IMR-90 (cell line): ENCODE measurements around the gene TCF25. TPM values are rescaled to one million over a fixed set of nuclear protein-coding genes. Genes with fewer than 3 reads are reported as not detected.

Experiments
- ATAC-seq: fragments of 200-7000 bp; cut with Tn5 transposase; 2 replicates; pipeline ENCODE4 v1.9.1; 2020; ENCODE audit warnings: low read depth, mild to moderate bottlenecking, moderate library complexity
- BruUV-seq: library from RNA; stranded (reverse); fragments of 400-500 nt; replicated peaks from 2 replicates; lab custom pipeline; 2021; lab: Mats Ljungman, UMichigan
- CTCF ChIA-PET: fragments of 300-600 bp; formaldehyde crosslinking; extraction: SDS; loops from one replicate; lab custom pipeline; 2021; ENCODE audit warnings: antibody characterized with exemption; lab: Yijun Ruan, JAX
- POLR2A ChIA-PET: fragments of 300-600 bp; sonication (Branson Sonifier 250); formaldehyde crosslinking; loops from one replicate; lab custom pipeline; 2022; ENCODE audit warnings: antibody characterized with exemption; ENCODE audit not compliant: unreplicated experiment; lab: Charles Lee
- DNase-seq: peaks from one replicate; pipeline ENCODE4 v3.0.0; 2013
- H2AFZ ChIP-seq: replicated peaks from 2 replicates; pipeline ENCODE3; 2013; ENCODE audit warnings: low read length, mild to moderate bottlenecking; ENCODE audit not compliant: poor library complexity
- H2AK5ac ChIP-seq: 2 replicates; pipeline ENCODE4 v1.6.1; 2013; ENCODE audit warnings: low read depth, low read length, inconsistent platforms
- H2AK9ac ChIP-seq: replicated peaks from 2 replicates; pipeline ENCODE3; 2013; ENCODE audit warnings: mild to moderate bottlenecking, low read depth, low read length, moderate library complexity; ENCODE audit not compliant: poor library complexity
- H2BK120ac ChIP-seq: 2 replicates; pipeline ENCODE4 v1.6.1; 2013; ENCODE audit warnings: low read depth, low read length, inconsistent platforms
- H2BK15ac ChIP-seq: 3 replicates; pipeline ENCODE4 v1.6.1; 2013; ENCODE audit warnings: low read depth, low read length, inconsistent platforms
- H2BK20ac ChIP-seq: 2 replicates; pipeline ENCODE4 v1.6.1; 2013; ENCODE audit warnings: low read depth, mild to moderate bottlenecking, inconsistent platforms, low read length, moderate library complexity
- H2BK5ac ChIP-seq: 2 replicates; pipeline ENCODE4 v1.6.1; 2013; ENCODE audit warnings: mild to moderate bottlenecking, low read depth, low read length, inconsistent platforms; ENCODE audit not compliant: poor library complexity, severe bottlenecking
- H3K14ac ChIP-seq: replicated peaks from 2 replicates; pipeline ENCODE4 v1.6.1; 2013; ENCODE audit warnings: low read depth, low read length, inconsistent platforms
- H3K18ac ChIP-seq: 2 replicates; pipeline ENCODE4 v1.6.1; 2013; ENCODE audit warnings: low read depth, low read length, control low read depth
- H3K23ac ChIP-seq: 2 replicates; pipeline ENCODE4 v1.6.1; 2013; ENCODE audit warnings: low read depth, low read length, inconsistent platforms
- H3K27ac ChIP-seq: 2 replicates; pipeline ENCODE4 v1.5.1; 2013; ENCODE audit warnings: mild to moderate bottlenecking, control low read depth, low read length; ENCODE audit not compliant: insufficient read depth
- H3K27me3 ChIP-seq: 2 replicates; pipeline ENCODE4 v1.6.1; 2013; ENCODE audit warnings: low read length; ENCODE audit not compliant: control insufficient read depth, insufficient read depth
- H3K36me3 ChIP-seq: 2 replicates; pipeline ENCODE4 v1.6.1; 2013; ENCODE audit warnings: low read length, mixed read lengths; ENCODE audit not compliant: control insufficient read depth, insufficient read depth
- H3K4ac ChIP-seq: 2 replicates; pipeline ENCODE4 v1.6.1; 2013; ENCODE audit warnings: low read depth, low read length, inconsistent platforms
- H3K4me1 ChIP-seq: 2 replicates; pipeline ENCODE4 v1.6.1; 2013; ENCODE audit warnings: low read length, mixed read lengths; ENCODE audit not compliant: control insufficient read depth, insufficient read depth
- H3K4me2 ChIP-seq: 2 replicates; pipeline ENCODE4 v1.6.1; 2013; ENCODE audit warnings: low read depth, mild to moderate bottlenecking, control low read depth, low read length, moderate library complexity
- H3K4me3 ChIP-seq: 2 replicates; pipeline ENCODE4 v1.5.1; 2013; ENCODE audit warnings: low read depth, mild to moderate bottlenecking, control low read depth, low read length, moderate library complexity; ENCODE audit not compliant: insufficient read depth
- H3K56ac ChIP-seq: 2 replicates; pipeline ENCODE4 v1.6.1; 2013; ENCODE audit warnings: low read length, inconsistent platforms; ENCODE audit not compliant: insufficient read depth; ENCODE audit errors: extremely low read depth
- H3K79me1 ChIP-seq, 2 experiments: 2 replicates each; pipeline ENCODE4 v1.6.1; 2013; ENCODE audit warnings: low read length in 2 of 2, inconsistent platforms in 1 of 2, low read depth in 1 of 2
- H3K9ac ChIP-seq: 2 replicates; pipeline ENCODE4 v1.6.1; 2013; ENCODE audit warnings: low read depth, low read length, control low read depth
- H3K9me1 ChIP-seq: 2 replicates; pipeline ENCODE4 v1.6.1; 2013; ENCODE audit warnings: low read length, inconsistent platforms; ENCODE audit not compliant: insufficient read depth
- H3K9me3 ChIP-seq: 2 replicates; pipeline ENCODE4 v1.6.1; 2013; ENCODE audit warnings: low read length; ENCODE audit not compliant: control insufficient read depth, insufficient read depth
- H4K20me1 ChIP-seq: 2 replicates; pipeline ENCODE4 v1.6.1; 2013; ENCODE audit warnings: low read length, inconsistent platforms; ENCODE audit not compliant: insufficient read depth
- H4K5ac ChIP-seq: 2 replicates; pipeline ENCODE4 v1.6.1; 2013; ENCODE audit warnings: mild to moderate bottlenecking, low read depth, low read length, control low read depth
- H4K8ac ChIP-seq, 2 experiments: 2 replicates each; pipeline ENCODE4 v1.6.1; 2013; ENCODE audit warnings: low read depth in 2 of 2, low read length in 2 of 2, control low read depth in 1 of 2, inconsistent platforms in 1 of 2
- H4K91ac ChIP-seq: 2 replicates; pipeline ENCODE4 v1.6.1; 2013; ENCODE audit warnings: low read depth, low read length, inconsistent platforms; ENCODE audit not compliant: insufficient read depth
- CHD1 ChIP-seq: IDR thresholded peaks from 2 replicates; pipeline ENCODE4 v1.6.1; 2012; ENCODE audit warnings: low read depth, low read length, improper control_type of control experiment
- FOS ChIP-seq: fragments of 150-350 bp; IDR thresholded peaks from 2 replicates; pipeline ENCODE4 v1.6.1; 2016; ENCODE audit warnings: low read depth, low read length
- NFE2L2 ChIP-seq: fragments of 150-350 bp; IDR thresholded peaks from 2 replicates; pipeline ENCODE4 v1.6.1; 2016; ENCODE audit warnings: low read depth, mild to moderate bottlenecking, low read length
- POLR2A ChIP-seq: IDR thresholded peaks from 2 replicates; pipeline ENCODE4 v1.6.1; 2012; ENCODE audit warnings: mild to moderate bottlenecking, low read depth, low read length
- RCOR1 ChIP-seq: IDR thresholded peaks from 2 replicates; pipeline ENCODE4 v1.6.1; 2012; ENCODE audit warnings: mild to moderate bottlenecking, low read length, improper control_type of control experiment; ENCODE audit not compliant: insufficient replicate concordance
- RFX5 ChIP-seq: IDR thresholded peaks from 2 replicates; pipeline ENCODE4 v1.8.0; 2012; ENCODE audit warnings: low read depth, mild to moderate bottlenecking, low read length, moderate library complexity
- SMC3 ChIP-seq: fragments of 150-350 bp; IDR thresholded peaks from 2 replicates; pipeline ENCODE4 v1.6.1; 2016; ENCODE audit warnings: low read depth, mild to moderate bottlenecking, antibody characterized with exemption, low read length, moderate library complexity
- WGBS, 2 experiments: methylation state at CpG; one replicate each; pipeline versions ENCODE4 v1.1.5 to v1.1.7; 2013; ENCODE audit warnings: missing lambda C conversion rate in 2 of 2; ENCODE audit not compliant: insufficient read length in 1 of 2; ENCODE audit errors: extremely low coverage in 2 of 2; 5-methylcytosine and 5-hydroxymethylcytosine counted together
- dilution Hi-C: fragments of 300-500 bp; cut with HindIII; formaldehyde crosslinking; loops from one replicate; pipeline ENCODE4 v1.14.3; 2018; ENCODE audit warnings: low sequenced_read_pairs; ENCODE audit not compliant: unreplicated experiment
- in situ Hi-C: fragments of 300-500 bp; cut with MboI; formaldehyde crosslinking; loops from 3 replicates; pipeline ENCODE4 v1.14.3; 2019; ENCODE audit warnings: low sequenced_read_pairs, inconsistent platforms, mixed read lengths
- intact Hi-C: fragments of 100-400 bp; cut with micrococcal nuclease; formaldehyde crosslinking; loops from 2 replicates; pipeline ENCODE4 v1.10.0; 2022
- polyA plus RNA-seq, 3 experiments: library from polyadenylated mRNA; depleted of rRNA; stranded (reverse); fragments of >200 nt; gene quantifications; 2 replicates each; pipeline ENCODE4 v1.2.3, GENCODE V29; 2012; ENCODE audit warnings: low replicate concordance in 1 of 3
- total RNA-seq: library from RNA; depleted of rRNA; stranded (reverse); fragments of >200 nt; gene quantifications from 2 replicates; pipeline ENCODE4 v1.2.3, GENCODE V29; 2012

Gene TCF25
- total and polyA plus RNA-seq, 2 of the 4 experiments (the other 2 are of a cell fraction), result 127 to 184 TPM

GRCh38 chr16:89899879-89900481 is 26.6 kb downstream of the TCF25 start:
- ATAC-seq, result peak; percentile 22
- dilution Hi-C loops (no loop called here), in situ Hi-C loops (no loop called here), intact Hi-C loops (no loop called here)
- Histone ChIP-seq H2BK20ac (no peak overlapping the region), H2AK5ac (no peak overlapping the region), H3K9me1 (peaks cover 4% of the 10 kb centered on the region), H3K4me3 (no peak overlapping the region), H2AK9ac (no peak overlapping the region), H3K9ac (no peak overlapping the region), H2BK120ac (no peak overlapping the region), H3K4me1 (no peaks in the 10 kb centered on the region), H3K9me3 (no peaks in the 10 kb centered on the region), H2AFZ (no peak overlapping the region), H3K4me2 (no peak overlapping the region), H4K8ac (no peak overlapping the region), H3K27ac (no peak overlapping the region), H3K36me3 (peaks cover 69% of the 10 kb centered on the region), H3K56ac (no peak overlapping the region), H3K4ac (no peak overlapping the region), H2BK5ac (no peak overlapping the region), H3K27me3 (no peaks in the 10 kb centered on the region), H4K91ac (no peak overlapping the region), H3K79me1 (peaks cover 8 to 32% of the 10 kb centered on the region in 2 experiments), H4K20me1 (peaks cover 13% of the 10 kb centered on the region), H2BK15ac (no peak overlapping the region), H3K23ac (no peak overlapping the region), H3K18ac (no peak overlapping the region), H4K5ac (no peak overlapping the region), H3K14ac (no peak overlapping the region)
- WGBS, 2 experiments, result 97% methylated on average over 15 of the region's 20 CpGs; no CpG with 5 or more reads in 1 of the 2 experiments
- no TSS peak for BruUV-seq
- no peak for TF ChIP-seq FOS
- TF ChIP-seq RFX5, result no peak
- TF ChIP-seq NFE2L2, result no peak
- no peak for TF ChIP-seq POLR2A
- TF ChIP-seq CHD1, result no peak
- TF ChIP-seq RCOR1, result no peak
- no peak for TF ChIP-seq SMC3
- ChIA-PET CTCF (no interaction called here), POLR2A (no interaction called here)
- DNase-seq, result no peak
